ENCODE data around the gene CLCF1.
"Not testable (repeated sequence)": the region's sequence is repeated elsewhere in the genome, so short reads cannot be mapped to it uniquely, and the experiment has no call there.

The CLCF1 gene

DNA sequence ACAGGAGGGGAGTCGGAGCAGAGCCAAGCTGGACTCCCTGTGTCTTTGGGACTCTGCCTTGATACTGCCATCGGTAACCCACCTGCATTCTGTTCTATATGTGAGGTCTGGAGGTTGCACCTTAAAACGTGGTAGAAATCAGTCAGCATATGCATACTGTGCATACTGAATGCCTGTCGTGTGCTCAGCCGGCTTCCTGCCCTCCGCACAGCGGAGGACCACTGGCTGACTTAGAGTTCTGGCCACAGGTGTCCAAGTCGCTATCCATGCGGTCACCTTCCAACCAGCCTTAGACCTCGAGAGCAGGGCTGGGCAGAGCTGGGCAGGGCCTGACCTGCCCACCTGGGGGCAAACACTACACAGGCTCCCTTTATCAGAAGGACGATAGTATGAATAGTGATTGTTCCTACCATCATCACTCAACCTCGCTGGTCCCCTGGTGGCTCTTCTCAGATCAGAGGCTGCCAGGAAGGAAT lies 34.3 kb upstream of the CLCF1 start:
- H3K4me3 ChIP-seq (ENCODE audit: low read length) = no peak overlapping the region
- no peak for DNase-seq (ENCODE audit: low read depth)
- TF ChIP-seq CTCF (conservative IDR thresholded peaks at IDR 0.05; ENCODE audit: low read depth, low read length) = no peak

DNA sequence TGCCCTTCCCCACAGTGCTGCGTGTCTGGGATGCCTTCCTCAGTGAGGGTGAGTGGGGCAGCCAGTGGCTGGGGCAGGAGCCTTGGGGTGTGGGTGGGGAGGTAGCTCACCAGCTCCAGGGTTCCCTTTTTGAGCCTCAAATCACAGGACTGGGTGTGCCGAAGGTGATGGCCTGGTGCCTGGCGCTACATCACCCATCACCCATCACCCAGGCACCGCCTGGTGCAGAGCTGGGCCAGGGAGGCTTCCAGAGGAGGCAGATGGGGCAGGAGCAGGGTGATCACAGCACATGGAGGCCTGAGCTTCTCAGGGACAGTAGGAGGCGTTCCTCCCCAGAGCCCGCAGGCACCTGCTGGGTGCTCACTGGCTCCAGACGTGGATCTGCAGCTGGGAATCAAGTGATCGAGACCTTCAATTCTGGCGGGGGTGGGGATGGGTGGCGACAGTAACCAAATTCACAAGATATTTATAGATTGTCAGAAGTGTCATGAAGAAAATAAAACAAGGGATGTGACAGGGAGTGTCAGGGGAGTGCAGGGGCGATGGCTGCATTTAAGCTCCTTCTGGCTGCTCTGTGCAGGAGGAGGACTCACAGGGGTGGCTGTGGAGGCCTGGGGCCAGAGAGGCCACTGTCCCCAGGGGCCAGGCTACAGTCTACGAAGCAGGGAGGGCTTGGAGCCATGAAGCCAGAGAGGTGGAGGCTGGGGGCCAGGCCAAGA lies 33.7 kb upstream of the CLCF1 start:
- H3K4me3 ChIP-seq (ENCODE audit: low read length) = no peak overlapping the region
- DNase-seq (ENCODE audit: low read depth) = no peak
- TF ChIP-seq CTCF (conservative IDR thresholded peaks at IDR 0.05; ENCODE audit: low read depth, low read length) = peak; percentile 9

- no peak overlapping the region for H3K4me3 ChIP-seq (ENCODE audit: low read length)
- no peak for DNase-seq (ENCODE audit: low read depth)
- TF ChIP-seq CTCF (conservative IDR thresholded peaks at IDR 0.05; ENCODE audit: low read depth, low read length) = no peak
These were observed 33.1 kb upstream of the CLCF1 start for GRCh38 chr11:67406420-67406968.

DNA sequence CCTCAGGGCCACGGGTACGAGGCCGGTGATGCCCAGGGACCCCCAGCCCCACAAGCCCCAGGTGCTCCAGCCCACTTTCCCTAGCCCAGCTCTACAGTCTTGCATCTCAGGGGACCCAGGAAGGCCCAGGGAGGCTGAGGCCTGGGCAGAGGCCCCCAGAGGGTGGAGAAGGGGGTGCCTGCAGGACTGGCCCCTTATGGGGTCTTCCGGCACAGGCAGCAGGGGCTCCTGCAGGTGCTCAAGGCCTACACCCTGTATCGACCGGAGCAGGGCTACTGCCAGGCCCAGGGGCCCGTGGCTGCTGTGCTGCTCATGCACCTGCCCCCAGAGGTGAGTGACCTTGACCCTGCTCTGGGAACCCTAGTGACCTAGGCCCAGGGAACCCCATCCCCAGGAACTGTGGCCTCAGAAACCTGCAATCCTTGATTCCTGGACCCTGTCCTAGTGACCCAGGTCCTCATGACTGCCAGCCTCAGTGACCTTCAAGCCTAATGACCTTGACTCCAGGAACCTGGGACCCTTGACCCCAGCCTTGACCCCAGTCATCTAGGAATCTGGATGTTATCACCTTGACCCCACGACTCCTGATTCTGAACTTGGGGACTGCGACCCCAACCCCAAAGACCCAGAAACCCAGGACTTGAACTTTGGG lies 32.4 kb upstream of the CLCF1 start:
- DNase-seq (ENCODE audit: low read depth) = no peak
- no peak for TF ChIP-seq CTCF (conservative IDR thresholded peaks at IDR 0.05; ENCODE audit: low read depth, low read length)
- H3K4me3 ChIP-seq (ENCODE audit: low read length) = no peak overlapping the region

GRCh38 chr11:67405196-67405567 lies 31.8 kb upstream of the CLCF1 start:
- TF ChIP-seq CTCF (conservative IDR thresholded peaks at IDR 0.05; ENCODE audit: low read depth, low read length) = no peak
- no peak for DNase-seq (ENCODE audit: low read depth)
- no peak overlapping the region for H3K4me3 ChIP-seq (ENCODE audit: low read length)

- no peak for TF ChIP-seq CTCF (conservative IDR thresholded peaks at IDR 0.05; ENCODE audit: low read depth, low read length)
- H3K4me3 ChIP-seq (ENCODE audit: low read length) = no peak overlapping the region
- DNase-seq (ENCODE audit: low read depth) = no peak
These were observed 31.3 kb upstream of the CLCF1 start for GRCh38 chr11:67404515-67405195.

GRCh38 chr11:67403085-67403484 lies 29.7 kb upstream of the CLCF1 start:
- H3K4me3 ChIP-seq (ENCODE audit: low read length); DNase-seq (ENCODE audit: low read depth): not testable (repeated sequence)

GRCh38 chr11:67402192-67402839 lies 28.9 kb upstream of the CLCF1 start:
- H3K4me3 ChIP-seq (ENCODE audit: low read length) = peak overlapping the region; percentile 13
- DNase-seq (ENCODE audit: low read depth) = not testable (repeated sequence)
